ENCODE data around the gene CNIH3.

DNA sequence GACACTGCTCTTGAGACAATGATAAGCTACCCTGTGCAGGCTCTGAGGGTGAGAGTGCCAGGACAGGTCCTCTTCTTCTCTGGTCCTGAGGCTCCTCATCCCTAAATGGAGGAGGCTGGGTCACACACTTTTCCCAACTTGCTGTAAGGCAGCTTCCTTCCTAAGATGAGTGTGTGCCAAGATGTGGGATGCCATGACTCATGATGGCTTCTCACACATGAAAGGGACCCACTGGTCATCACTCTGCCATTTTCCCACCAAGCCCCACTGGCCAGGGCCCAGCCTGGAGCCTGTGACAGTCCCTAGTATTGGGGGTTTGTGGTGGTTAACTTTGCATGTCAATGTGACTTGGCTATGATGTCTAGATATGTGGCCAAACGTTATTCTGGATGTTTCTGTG is 54.4 kb downstream of the CNIH3 start:
- TF ChIP-seq, protein P1, sequence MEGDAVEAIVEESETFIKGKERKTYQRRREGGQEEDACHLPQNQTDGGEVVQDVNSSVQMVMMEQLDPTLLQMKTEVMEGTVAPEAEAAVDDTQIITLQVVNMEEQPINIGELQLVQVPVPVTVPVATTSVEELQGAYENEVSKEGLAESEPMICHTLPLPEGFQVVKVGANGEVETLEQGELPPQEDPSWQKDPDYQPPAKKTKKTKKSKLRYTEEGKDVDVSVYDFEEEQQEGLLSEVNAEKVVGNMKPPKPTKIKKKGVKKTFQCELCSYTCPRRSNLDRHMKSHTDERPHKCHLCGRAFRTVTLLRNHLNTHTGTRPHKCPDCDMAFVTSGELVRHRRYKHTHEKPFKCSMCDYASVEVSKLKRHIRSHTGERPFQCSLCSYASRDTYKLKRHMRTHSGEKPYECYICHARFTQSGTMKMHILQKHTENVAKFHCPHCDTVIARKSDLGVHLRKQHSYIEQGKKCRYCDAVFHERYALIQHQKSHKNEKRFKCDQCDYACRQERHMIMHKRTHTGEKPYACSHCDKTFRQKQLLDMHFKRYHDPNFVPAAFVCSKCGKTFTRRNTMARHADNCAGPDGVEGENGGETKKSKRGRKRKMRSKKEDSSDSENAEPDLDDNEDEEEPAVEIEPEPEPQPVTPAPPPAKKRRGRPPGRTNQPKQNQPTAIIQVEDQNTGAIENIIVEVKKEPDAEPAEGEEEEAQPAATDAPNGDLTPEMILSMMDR (IDR thresholded peaks at IDR 0.05): no peak
- TF ChIP-seq POLR2A (IDR thresholded peaks at IDR 0.05): no peak
